Endothelial cell of umbilical vein (primary cell): ENCODE data around the gene ID2. TPM values are rescaled to one million over a fixed set of nuclear protein-coding genes. Genes with fewer than 3 reads are reported as not detected.

ENCODE experiments used
- BruUV-seq: library from RNA; stranded (reverse); fragments of 400-500 nt; replicated peaks from 2 replicates; lab custom pipeline; 2021; lab: Mats Ljungman, UMichigan
- CTCF ChIA-PET: fragments of 300-600, 350-600 bp; sonication (Branson Sonifier 250); formaldehyde crosslinking; loops from one replicate; lab custom pipeline; 2021; ENCODE audit warnings: antibody characterized with exemption, inconsistent platforms; lab: Charles Lee
- POLR2A ChIA-PET: fragments of 300-600, 350-600 bp; sonication (Branson Sonifier 250); formaldehyde crosslinking; loops from one replicate; lab custom pipeline; 2021; ENCODE audit warnings: antibody characterized with exemption, inconsistent platforms; lab: Charles Lee
- DNase-seq: peaks from one replicate; pipeline ENCODE4 v3.0.0-alpha.2; 2011; ENCODE audit warnings: low read depth, low spot score
- FAIRE-seq: peaks from 2 replicates; lab custom pipeline; 2011; peaks lifted over from hg19 to GRCh38; lab: Jason Lieb, UNC
- H2AFZ ChIP-seq: 2 replicates; pipeline ENCODE4 v1.6.0; 2012; ENCODE audit warnings: low read depth, low read length, control low read depth, inconsistent platforms
- H3K27ac ChIP-seq: 2 replicates; pipeline ENCODE4 v1.5.1; 2011; ENCODE audit warnings: low read depth, mild to moderate bottlenecking, control low read depth, low read length, moderate library complexity; ENCODE audit not compliant: insufficient read depth
- H3K27me3 ChIP-seq, 2 experiments: 2 replicates each; pipeline versions ENCODE4 v1.6.0 to v1.6.1; 2011; ENCODE audit warnings: low read length in 2 of 2, mixed read lengths in 1 of 2; ENCODE audit not compliant: control insufficient read depth in 2 of 2, insufficient read depth in 2 of 2
- H3K36me3 ChIP-seq, 2 experiments: 2 replicates in 1 of 2; 3 replicates in 1 of 2; pipeline ENCODE4 v1.5.1; 2011; ENCODE audit warnings: low read length in 2 of 2, mild to moderate bottlenecking in 1 of 2, moderate library complexity in 1 of 2; ENCODE audit not compliant: control insufficient read depth in 2 of 2, insufficient read depth in 2 of 2; ENCODE audit errors: extremely low read depth in 1 of 2
- H3K4me1 ChIP-seq: 3 replicates; pipeline ENCODE4 v1.5.1; 2011; ENCODE audit warnings: mild to moderate bottlenecking, low read length; ENCODE audit not compliant: control insufficient read depth, insufficient read depth; ENCODE audit errors: extremely low read depth
- H3K4me2 ChIP-seq: 2 replicates; pipeline ENCODE4 v1.6.1; 2011; ENCODE audit warnings: low read length, control low read depth, mixed read lengths; ENCODE audit not compliant: insufficient read depth
- H3K4me3 ChIP-seq, 3 experiments: fragments of 200-600 bp in 1 of 3; sonication (generic), shearing (Covaris generic) in 1 of 3; replicated peaks in 1 of 3; 2 replicates each; pipeline ENCODE4 v1.5.1; 2011 to 2016; ENCODE audit warnings: control low read depth in 3 of 3, low read length in 3 of 3, mild to moderate bottlenecking in 2 of 3, inconsistent platforms in 1 of 3, low read depth in 1 of 3, moderate library complexity in 1 of 3; ENCODE audit not compliant: insufficient read depth in 1 of 3
- H3K79me2 ChIP-seq: 2 replicates; pipeline ENCODE4 v1.6.0; 2012; ENCODE audit warnings: low read length, inconsistent platforms; ENCODE audit not compliant: control insufficient read depth, insufficient read depth
- H3K9ac ChIP-seq: replicated peaks from 2 replicates; pipeline ENCODE3; 2011; ENCODE audit warnings: low read length, control low read depth; ENCODE audit not compliant: insufficient read depth; ENCODE audit errors: extremely low read depth
- H3K9me1 ChIP-seq: replicated peaks from 3 replicates; pipeline ENCODE4 v1.6.0; 2011; ENCODE audit warnings: mild to moderate bottlenecking, low read length; ENCODE audit not compliant: control insufficient read depth, insufficient read depth; ENCODE audit errors: extremely low read depth
- H3K9me3 ChIP-seq: replicated peaks from 2 replicates; pipeline ENCODE4 v1.5.1; 2012; ENCODE audit warnings: low read length, inconsistent platforms; ENCODE audit not compliant: control insufficient read depth, insufficient read depth
- H4K20me1 ChIP-seq: replicated peaks from 2 replicates; pipeline ENCODE3; 2011; ENCODE audit warnings: mild to moderate bottlenecking, low read length; ENCODE audit not compliant: control insufficient read depth, insufficient read depth; ENCODE audit errors: extremely low read depth
- CTCF ChIP-seq, 2 donors: IDR thresholded peaks; 1 replicate in 1 of 2; 2 replicates in 1 of 2; pipeline ENCODE4 v1.5.1; 2011; ENCODE audit warnings: low read length in 2 of 2, mild to moderate bottlenecking in 2 of 2, moderate library complexity in 2 of 2, control low read depth in 1 of 2, inconsistent platforms in 1 of 2, low read depth in 1 of 2; ENCODE audit not compliant: insufficient read depth in 1 of 2; ENCODE audit errors: extremely low read depth in 1 of 2
- EZH2 ChIP-seq: IDR thresholded peaks from 2 replicates; pipeline ENCODE4 v1.6.1; 2012; ENCODE audit warnings: borderline replicate concordance, low read depth, mild to moderate bottlenecking, moderate library complexity, low read length, inconsistent platforms; ENCODE audit not compliant: severe bottlenecking
- FOS ChIP-seq: IDR thresholded peaks from 2 replicates; pipeline ENCODE4 v1.6.1; 2011; ENCODE audit warnings: mild to moderate bottlenecking, low read length, moderate library complexity, borderline replicate concordance; ENCODE audit not compliant: insufficient read depth
- GATA2 ChIP-seq: IDR thresholded peaks from 2 replicates; pipeline ENCODE4 v1.7.0; 2011; ENCODE audit warnings: low read depth, mild to moderate bottlenecking, moderate library complexity, mixed read lengths, low read length; ENCODE audit not compliant: insufficient read length, insufficient read depth
- JUN ChIP-seq: IDR thresholded peaks from 2 replicates; pipeline ENCODE4 v1.6.1; 2011; ENCODE audit warnings: borderline replicate concordance, low read depth; ENCODE audit not compliant: insufficient read length, insufficient read depth
- MAX ChIP-seq: IDR thresholded peaks from 2 replicates; pipeline ENCODE4 v1.6.1; 2011; ENCODE audit not compliant: insufficient read depth, insufficient read length
- MYC ChIP-seq: IDR thresholded peaks from one replicate; pipeline ENCODE4 v1.6.1; 2011; ENCODE audit warnings: mild to moderate bottlenecking, low read depth, low read length
- POLR2A ChIP-seq: IDR thresholded peaks from 2 replicates; pipeline ENCODE4 v1.6.1; 2012; ENCODE audit warnings: low read depth, mild to moderate bottlenecking, control low read depth, low read length
- POLR2AphosphoS5 ChIP-seq: IDR thresholded peaks from 2 replicates; pipeline ENCODE4 v1.6.1; 2012; ENCODE audit warnings: low read depth, mild to moderate bottlenecking, control low read depth, low read length, moderate library complexity; ENCODE audit not compliant: insufficient read depth
- dilution Hi-C: fragments of 300-500 bp; cut with MboI; formaldehyde crosslinking; loops from one replicate; pipeline ENCODE4 v1.15.0; 2019; ENCODE audit warnings: low sequenced_read_pairs; ENCODE audit not compliant: extremely low pct_ligation_motif_present
- intact Hi-C: fragments of 100-400 bp; cut with micrococcal nuclease; formaldehyde crosslinking; loops from one replicate; pipeline ENCODE4 v1.10.0; 2022
- polyA plus RNA-seq, 4 experiments: library from polyadenylated mRNA; depleted of rRNA in 3 of 4; stranded (reverse) in 3 of 4; unstranded in 1 of 4; fragments of >200 nt; gene quantifications; 2 replicates each; pipeline versions ENCODE4 v1.2.1 to v1.2.3, GENCODE V29; 2011 to 2012; ENCODE audit warnings: missing spikeins in 1 of 4
- total RNA-seq: library from RNA; stranded (reverse); gene quantifications from 2 replicates; pipeline ENCODE4 v1.2.3, GENCODE V29; 2021

ID2 gene
- total and polyA plus RNA-seq, 2 donors (not counting 3 experiments of a cell fraction or from before 2014, with no cell fraction given): 4.1 to 29.1 TPM

- intact Hi-C loops (no loop called here), dilution Hi-C loops (no loop called here)
- no peak for DNase-seq
- Histone ChIP-seq H2AFZ (no peak overlapping the region), H3K9me1 (no peaks in the 10 kb centered on the region), H3K4me1 (no peaks in the 10 kb centered on the region), H3K36me3 (no peaks in the 10 kb centered on the region), H3K4me3 (no peak overlapping the region), H4K20me1 (no peaks in the 10 kb centered on the region), H3K4me2 (no peak overlapping the region), H3K27me3 (no peaks in the 10 kb centered on the region), H3K9ac (no peak overlapping the region), H3K27ac (no peak overlapping the region), H3K79me2 (no peaks in the 10 kb centered on the region), H3K9me3 (no peaks in the 10 kb centered on the region)
- no peak for TF ChIP-seq MAX
- no peak for TF ChIP-seq GATA2
- no peak for TF ChIP-seq CTCF (IDR thresholded peaks at IDR 0.05; ENCODE audit: extremely low read depth in 1 of 2, insufficient read depth in 1 of 2, low read depth in 1 of 2, low read length in 2 of 2)
- no peak for TF ChIP-seq EZH2
- no peak for TF ChIP-seq MYC
- no peak for TF ChIP-seq POLR2AphosphoS5
- TF ChIP-seq FOS: no peak
- no peak for TF ChIP-seq POLR2A
- no peak for TF ChIP-seq JUN
- CTCF ChIA-PET: no interaction called here
- FAIRE-seq: no peak
- POLR2A ChIA-PET: no interaction called here
- no TSS peak for BruUV-seq
These were observed 44.9 kb upstream of the ID2 start for GRCh38 chr2:8636721-8637636.
